Subcutaneous abdominal adipose tissue (tissue), 5 donors: Measurements from ENCODE around the gene SCRT2.
"Not testable (repeated sequence)": the region's sequence is repeated elsewhere in the genome, so short reads cannot be mapped to it uniquely, and the experiment has no call there.

Experiments
- H3K27ac ChIP-seq: one replicate; pipeline ENCODE4 v1.7.0; 2013; ENCODE audit warnings: low read depth, mild to moderate bottlenecking, inconsistent platforms, low read length, moderate library complexity
- H3K27me3 ChIP-seq, 5 donors: one replicate each; pipeline ENCODE4 v1.7.0; 2013; ENCODE audit warnings: low read length in 5 of 5, inconsistent platforms in 1 of 5; ENCODE audit not compliant: control insufficient read depth in 5 of 5, insufficient read depth in 4 of 5
- H3K36me3 ChIP-seq, 5 donors: one replicate each; pipeline ENCODE4 v1.7.0; 2013; ENCODE audit warnings: low read length in 5 of 5; ENCODE audit not compliant: control insufficient read depth in 5 of 5, insufficient read depth in 5 of 5
- H3K4me1 ChIP-seq, 5 donors: one replicate each; pipeline ENCODE4 v1.7.0; 2013; ENCODE audit warnings: low read length in 5 of 5, mild to moderate bottlenecking in 3 of 5, moderate library complexity in 1 of 5; ENCODE audit not compliant: control insufficient read depth in 5 of 5, insufficient read depth in 5 of 5
- H3K4me3 ChIP-seq, 5 donors: one replicate each; pipeline ENCODE4 v1.7.0; 2013; ENCODE audit warnings: low read length in 5 of 5, low read depth in 1 of 5
- H3K9ac ChIP-seq, 5 donors: one replicate each; pipeline ENCODE4 v1.7.0; 2013; ENCODE audit warnings: low read length in 5 of 5, mild to moderate bottlenecking in 4 of 5, moderate library complexity in 3 of 5
- H3K9me3 ChIP-seq, 5 donors: one replicate each; pipeline ENCODE4 v1.7.0; 2013; ENCODE audit warnings: low read length in 5 of 5; ENCODE audit not compliant: control insufficient read depth in 5 of 5
- donor health status: healthy.
- donor health status: healthy.
- donor health status: healthy.
- donor health status: healthy.
- donor health status: healthy.

Gene SCRT2

DNA sequence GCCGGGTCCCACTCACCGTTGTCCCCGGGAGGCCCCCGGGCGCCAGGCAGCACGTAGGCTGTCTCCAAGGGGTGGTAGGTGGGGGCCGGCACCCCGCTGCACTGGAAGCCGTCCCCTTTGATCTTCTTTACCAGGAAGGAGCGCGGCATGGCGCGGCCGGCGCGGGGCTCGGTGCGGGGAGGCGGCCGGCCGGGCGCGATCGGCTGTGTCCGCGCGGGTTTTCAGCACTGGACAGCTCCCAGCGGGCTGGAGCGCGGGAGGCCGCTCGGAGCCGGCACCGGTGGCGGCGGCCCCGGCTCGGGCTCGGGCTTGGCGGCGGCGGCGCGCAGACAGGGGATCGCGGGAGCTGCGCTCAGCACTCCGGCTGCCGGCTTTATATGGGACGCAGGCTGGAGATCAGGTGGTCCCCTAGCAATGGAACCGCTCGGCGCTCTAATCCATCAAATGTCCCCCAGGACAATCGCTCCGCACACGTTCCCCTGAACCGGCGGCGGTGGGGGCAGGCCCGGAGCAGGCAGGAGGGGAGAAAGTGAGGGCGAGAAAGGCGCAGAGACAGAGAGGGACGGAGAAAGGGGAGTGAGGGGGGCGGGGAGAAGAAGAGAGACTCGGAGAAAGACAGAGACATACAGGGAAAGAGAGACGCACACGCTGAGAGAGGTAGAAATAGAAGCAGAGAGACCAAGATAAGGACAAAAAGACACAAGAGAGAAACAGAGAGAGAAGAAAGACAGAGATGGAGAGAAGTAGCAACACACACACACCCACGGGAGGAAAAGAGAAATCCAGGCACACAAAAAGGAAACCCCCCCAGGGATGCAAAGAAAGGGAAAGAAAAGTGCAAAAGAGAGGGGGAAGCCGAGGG, at the start of gene SCRT2:
Gene SCRT2 (minus strand): TSS at position 350 of the 862 bp plus-strand sequence. CDS start 201 bp downstream, at position 149.
- no peak within 1 kb of the TSS for H3K9ac ChIP-seq
- peaks cover 27 to 55% (median 46%) of the 10 kb centered on the region in 5 donors for H3K27me3 ChIP-seq
- H3K27ac ChIP-seq, result no peak within 1 kb of the TSS
- peaks cover 0 to 33% (median 13%) of the 10 kb centered on the region in 5 donors for H3K4me1 ChIP-seq
- no peaks in the 10 kb centered on the region for H3K9me3 ChIP-seq
- H3K36me3 ChIP-seq, result no peaks in the 10 kb centered on the region
- peak within 1 kb of the TSS in 3 of 5 donors; percentile 1 to 46 (median 11) for H3K4me3 ChIP-seq

DNA sequence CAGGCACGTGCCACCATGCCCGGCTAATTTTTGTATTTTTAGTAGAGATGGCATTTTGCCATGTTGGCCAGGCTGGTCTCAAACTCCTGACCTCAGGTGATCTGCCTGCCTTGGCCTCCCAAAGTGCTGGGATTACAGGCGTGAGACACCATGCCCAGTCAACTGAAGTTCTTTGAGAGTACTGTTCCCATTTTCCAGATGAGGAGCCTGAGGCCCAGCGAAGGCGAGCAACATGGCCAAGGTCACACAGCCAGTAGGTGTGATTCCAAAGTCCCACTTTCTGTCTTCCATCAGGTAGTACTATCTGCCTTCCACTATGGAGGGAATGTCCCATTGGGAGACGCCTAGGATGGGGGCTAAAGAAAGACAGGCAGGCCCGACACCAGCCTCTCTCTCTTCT, 49.2 kb upstream of the SCRT2 start:
- H3K36me3 ChIP-seq, H3K9me3 ChIP-seq, H3K4me1 ChIP-seq, H3K27ac ChIP-seq, H3K9ac ChIP-seq, H3K4me3 ChIP-seq: not testable (repeated sequence)
- H3K27me3 ChIP-seq, result peaks cover 22 to 50% (median 43%) of the 10 kb centered on the region in 5 donors

DNA sequence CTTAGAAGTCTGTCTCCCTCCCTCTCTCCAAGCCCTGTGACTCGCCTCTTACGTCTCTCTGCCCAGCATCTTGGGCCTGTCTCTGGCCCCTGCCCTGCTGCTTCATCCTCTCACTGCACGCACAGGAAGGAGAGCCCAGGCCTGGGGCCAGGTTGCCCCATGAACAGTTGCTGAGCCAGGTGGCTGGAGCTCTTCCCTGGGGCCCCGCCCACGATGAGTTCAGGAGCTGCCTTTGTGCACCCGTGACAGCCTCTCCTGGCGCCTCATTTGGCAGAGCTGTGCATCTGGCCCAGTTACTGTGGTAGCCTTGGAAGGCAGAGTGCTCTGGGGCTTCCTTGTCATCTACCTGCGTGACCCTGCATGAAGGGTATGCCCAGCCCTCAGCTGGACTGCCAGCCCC, 48.2 kb upstream of the SCRT2 start:
- Histone ChIP-seq H3K9me3 (peaks cover 0 to 3% (median 2%) of the 10 kb centered on the region in 5 donors), H3K27ac (no peak overlapping the region), H3K36me3 (no peaks in the 10 kb centered on the region), H3K9ac (no peak overlapping the region), H3K27me3 (peaks cover 20 to 50% (median 41%) of the 10 kb centered on the region in 5 donors), H3K4me1 (peaks cover 0 to 10% (median 6%) of the 10 kb centered on the region in 5 donors), H3K4me3 (no peak overlapping the region)

DNA sequence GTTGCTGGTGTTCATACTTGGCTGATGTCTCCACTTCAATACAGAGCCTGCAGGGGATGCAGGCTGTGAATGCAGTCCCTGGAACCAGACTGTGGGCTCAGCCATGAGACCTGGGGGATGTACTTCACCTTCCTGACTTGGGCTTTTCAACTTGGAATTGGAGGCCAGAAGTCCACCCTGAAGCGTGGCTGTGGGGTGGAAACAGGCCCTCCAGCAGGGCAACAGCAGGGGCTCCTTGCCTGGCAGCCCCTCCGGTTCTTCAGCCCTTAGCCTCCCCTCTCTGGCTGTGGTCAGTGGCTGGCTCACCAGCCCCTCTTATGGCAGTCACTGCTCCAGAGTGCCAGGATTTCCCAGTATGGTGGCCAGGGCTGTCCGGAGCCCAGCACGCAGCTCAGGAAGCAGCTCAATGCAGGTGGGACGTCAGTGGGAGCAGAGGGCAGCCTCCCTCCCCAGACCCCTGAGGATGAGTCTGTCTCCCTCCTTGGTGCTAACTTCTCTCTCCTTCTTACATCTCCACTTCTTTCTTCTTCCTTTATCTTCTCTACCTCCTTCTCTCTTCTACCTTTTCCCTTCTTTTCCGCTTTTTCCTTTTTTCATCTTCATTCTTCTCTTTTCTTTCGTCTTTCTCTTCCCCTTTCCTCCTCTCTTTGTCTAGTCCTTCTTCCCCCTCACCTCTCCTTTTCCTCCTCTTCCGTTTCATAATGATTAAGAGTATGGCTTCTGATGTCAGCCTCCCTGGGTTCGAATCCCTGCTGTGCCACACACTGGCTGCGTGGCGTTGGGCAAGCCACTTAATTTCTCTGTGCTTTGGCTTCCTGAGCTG, 47.4 kb upstream of the SCRT2 start:
- H3K36me3 ChIP-seq, result no peaks in the 10 kb centered on the region
- peaks cover 16 to 47% (median 36%) of the 10 kb centered on the region in 5 donors for H3K27me3 ChIP-seq
- peaks cover 0 to 3% (median 2%) of the 10 kb centered on the region in 5 donors for H3K9me3 ChIP-seq
- H3K4me1 ChIP-seq, result peaks cover 0 to 3% (median 0%) of the 10 kb centered on the region in 5 donors
- no peak overlapping the region for H3K9ac ChIP-seq
- H3K4me3 ChIP-seq, result no peak overlapping the region
- no peak overlapping the region for H3K27ac ChIP-seq

DNA sequence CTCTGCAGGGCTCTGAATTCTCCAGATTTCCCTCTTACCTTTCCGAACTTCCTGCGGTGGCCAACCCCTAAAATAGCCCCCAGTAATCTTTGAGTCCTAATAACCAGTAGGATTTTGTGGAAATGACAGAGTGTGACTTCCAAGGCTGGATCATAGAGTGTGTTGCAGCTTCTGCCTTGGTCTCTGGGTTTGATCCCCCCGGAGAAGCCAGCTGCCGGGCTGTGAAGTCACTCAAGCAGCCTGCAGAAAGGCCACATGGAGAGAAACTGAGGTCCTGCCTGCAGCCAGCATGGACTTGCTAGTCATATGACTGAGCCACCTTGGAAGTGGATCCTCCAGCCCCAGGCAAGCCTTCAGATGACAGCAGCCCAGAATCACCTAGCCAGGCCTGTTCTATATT, 46.3 kb upstream of the SCRT2 start:
- Histone ChIP-seq H3K27me3 (peaks cover 13 to 45% (median 34%) of the 10 kb centered on the region in 5 donors), H3K27ac (no peak overlapping the region), H3K9me3 (peaks cover 0 to 3% (median 2%) of the 10 kb centered on the region in 5 donors), H3K4me1 (no peaks in the 10 kb centered on the region), H3K36me3 (no peaks in the 10 kb centered on the region), H3K9ac (no peak overlapping the region), H3K4me3 (no peak overlapping the region)

DNA sequence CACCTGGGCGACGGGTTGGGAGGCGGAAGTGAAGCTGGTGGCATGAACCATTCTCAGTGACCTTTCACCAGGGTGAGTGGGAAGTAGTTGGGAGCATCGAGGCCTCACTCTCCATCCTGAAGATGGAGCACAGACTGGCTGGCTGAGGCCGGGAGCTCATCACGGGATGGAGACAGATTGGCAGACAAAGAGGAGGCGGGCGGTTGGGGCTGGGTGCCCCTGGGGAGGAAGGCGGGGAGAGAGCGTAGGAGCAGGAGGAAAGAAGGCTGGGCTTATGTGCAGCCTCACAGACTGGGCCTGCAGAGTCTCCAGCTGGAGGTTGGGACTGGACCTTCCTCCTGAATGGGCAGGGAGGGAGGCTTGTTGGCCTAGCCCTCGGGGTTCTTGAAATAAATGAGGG, 44.2 kb upstream of the SCRT2 start:
- Histone ChIP-seq H3K9ac (no peak overlapping the region), H3K4me3 (no peak overlapping the region), H3K36me3 (no peaks in the 10 kb centered on the region), H3K9me3 (peaks cover 0 to 3% (median 2%) of the 10 kb centered on the region in 5 donors), H3K4me1 (no peaks in the 10 kb centered on the region), H3K27ac (no peak overlapping the region), H3K27me3 (peaks cover 5 to 37% (median 26%) of the 10 kb centered on the region in 5 donors)

DNA sequence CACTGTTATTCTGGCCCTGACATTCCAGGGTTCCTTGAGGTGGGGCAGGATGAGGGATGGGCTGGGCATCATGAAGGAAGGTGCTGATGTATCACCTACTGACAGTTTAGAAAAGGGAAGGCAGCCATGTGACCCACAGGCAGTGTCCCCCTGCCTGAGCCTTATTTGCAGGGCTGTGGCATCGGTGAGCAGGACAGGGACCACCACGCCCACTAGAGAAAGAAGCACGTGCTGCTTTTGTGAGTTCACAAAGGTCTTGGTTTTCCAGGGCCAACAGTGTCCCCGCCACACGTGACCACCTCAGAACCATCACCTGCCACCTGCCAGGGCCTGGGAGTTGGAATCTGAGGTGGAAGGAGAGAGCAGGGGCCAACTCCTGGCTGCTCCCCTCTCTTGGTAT, 43.5 kb upstream of the SCRT2 start:
- Histone ChIP-seq H3K4me1 (no peaks in the 10 kb centered on the region), H3K9ac (no peak overlapping the region), H3K27ac (no peak overlapping the region), H3K9me3 (peaks cover 0 to 6% (median 2%) of the 10 kb centered on the region in 5 donors), H3K36me3 (no peaks in the 10 kb centered on the region), H3K27me3 (peaks cover 5 to 35% (median 24%) of the 10 kb centered on the region in 5 donors), H3K4me3 (no peak overlapping the region)

DNA sequence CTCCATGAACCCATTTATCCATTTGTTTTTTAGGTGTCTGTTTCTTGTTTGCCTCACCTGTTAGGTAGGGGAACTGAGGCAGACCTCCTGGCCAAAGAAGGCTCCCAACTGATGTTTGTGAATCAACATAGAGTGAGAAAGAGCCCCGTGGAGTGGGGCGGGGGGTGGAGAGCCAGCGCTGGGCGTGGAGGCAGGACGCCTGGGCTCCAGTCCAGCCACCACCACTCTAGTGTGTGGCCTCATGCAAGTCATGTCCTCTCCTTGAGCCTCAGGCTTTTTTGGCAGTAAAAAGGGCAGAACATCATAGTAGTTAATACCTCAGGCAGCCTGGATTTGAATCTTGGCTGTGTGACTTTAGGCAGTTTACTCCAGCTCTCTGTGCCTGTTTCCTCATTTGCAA, 42.2 kb upstream of the SCRT2 start:
- Histone ChIP-seq H3K9me3 (peaks cover 2 to 15% (median 7%) of the 10 kb centered on the region in 5 donors), H3K4me3 (no peak overlapping the region), H3K4me1 (no peaks in the 10 kb centered on the region), H3K36me3 (no peaks in the 10 kb centered on the region), H3K27me3 (peaks cover 5 to 23% (median 18%) of the 10 kb centered on the region in 5 donors), H3K9ac (no peak overlapping the region), H3K27ac (no peak overlapping the region)

DNA sequence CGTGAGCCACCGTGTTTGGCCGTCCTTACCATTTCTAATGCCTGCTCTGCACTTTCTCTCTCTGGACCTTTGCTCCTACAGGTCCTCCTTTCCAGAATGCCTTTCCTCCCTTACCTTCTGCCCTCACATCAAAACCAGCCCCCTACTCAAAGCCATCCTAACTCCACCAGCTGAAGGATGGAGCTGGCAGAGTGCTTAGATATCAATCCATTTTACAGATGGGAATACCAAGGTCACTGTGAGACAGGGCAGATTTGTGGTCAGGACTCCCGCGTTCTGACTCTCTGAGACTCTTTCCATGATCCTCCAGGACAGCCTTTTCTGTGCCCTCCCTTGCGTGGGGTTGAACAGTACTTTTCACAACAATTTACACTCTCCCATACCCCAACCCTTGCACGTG, 41.7 kb upstream of the SCRT2 start:
- Histone ChIP-seq H3K9me3 (peaks cover 2 to 17% (median 10%) of the 10 kb centered on the region in 5 donors), H3K27ac (no peak overlapping the region), H3K9ac (no peak overlapping the region), H3K36me3 (no peaks in the 10 kb centered on the region), H3K27me3 (peaks cover 5 to 23% (median 13%) of the 10 kb centered on the region in 5 donors), H3K4me3 (no peak overlapping the region), H3K4me1 (no peaks in the 10 kb centered on the region)
